Endothelial cell of umbilical vein (primary cell): ENCODE results near the gene CASP10. TPM values are rescaled to one million over a fixed set of nuclear protein-coding genes. Genes with fewer than 3 reads are reported as not detected.

Experiments used
- BruUV-seq: library from RNA; stranded (reverse); fragments of 400-500 nt; replicated peaks from 2 replicates; lab custom pipeline; 2021; lab: Mats Ljungman, UMichigan
- CTCF ChIA-PET: fragments of 300-600, 350-600 bp; sonication (Branson Sonifier 250); formaldehyde crosslinking; loops from one replicate; lab custom pipeline; 2021; ENCODE audit warnings: antibody characterized with exemption, inconsistent platforms; lab: Charles Lee
- POLR2A ChIA-PET: fragments of 300-600, 350-600 bp; sonication (Branson Sonifier 250); formaldehyde crosslinking; loops from one replicate; lab custom pipeline; 2021; ENCODE audit warnings: antibody characterized with exemption, inconsistent platforms; lab: Charles Lee
- DNase-seq: peaks from one replicate; pipeline ENCODE4 v3.0.0-alpha.2; 2011; ENCODE audit warnings: low read depth, low spot score
- FAIRE-seq: peaks from 2 replicates; lab custom pipeline; 2011; peaks lifted over from hg19 to GRCh38; lab: Jason Lieb, UNC
- H2AFZ ChIP-seq: 2 replicates; pipeline ENCODE4 v1.6.0; 2012; ENCODE audit warnings: low read depth, low read length, control low read depth, inconsistent platforms
- H3K27ac ChIP-seq: 2 replicates; pipeline ENCODE4 v1.5.1; 2011; ENCODE audit warnings: low read depth, mild to moderate bottlenecking, control low read depth, low read length, moderate library complexity; ENCODE audit not compliant: insufficient read depth
- H3K27me3 ChIP-seq, 2 experiments: 2 replicates each; pipeline versions ENCODE4 v1.6.0 to v1.6.1; 2011; ENCODE audit warnings: low read length in 2 of 2, mixed read lengths in 1 of 2; ENCODE audit not compliant: control insufficient read depth in 2 of 2, insufficient read depth in 2 of 2
- H3K36me3 ChIP-seq, 2 experiments: 2 replicates in 1 of 2; 3 replicates in 1 of 2; pipeline ENCODE4 v1.5.1; 2011; ENCODE audit warnings: low read length in 2 of 2, mild to moderate bottlenecking in 1 of 2, moderate library complexity in 1 of 2; ENCODE audit not compliant: control insufficient read depth in 2 of 2, insufficient read depth in 2 of 2; ENCODE audit errors: extremely low read depth in 1 of 2
- H3K4me1 ChIP-seq: 3 replicates; pipeline ENCODE4 v1.5.1; 2011; ENCODE audit warnings: mild to moderate bottlenecking, low read length; ENCODE audit not compliant: control insufficient read depth, insufficient read depth; ENCODE audit errors: extremely low read depth
- H3K4me2 ChIP-seq: 2 replicates; pipeline ENCODE4 v1.6.1; 2011; ENCODE audit warnings: low read length, control low read depth, mixed read lengths; ENCODE audit not compliant: insufficient read depth
- H3K4me3 ChIP-seq, 3 experiments: fragments of 200-600 bp in 1 of 3; sonication (generic), shearing (Covaris generic) in 1 of 3; replicated peaks in 1 of 3; 2 replicates each; pipeline ENCODE4 v1.5.1; 2011 to 2016; ENCODE audit warnings: control low read depth in 3 of 3, low read length in 3 of 3, mild to moderate bottlenecking in 2 of 3, inconsistent platforms in 1 of 3, low read depth in 1 of 3, moderate library complexity in 1 of 3; ENCODE audit not compliant: insufficient read depth in 1 of 3
- H3K79me2 ChIP-seq: 2 replicates; pipeline ENCODE4 v1.6.0; 2012; ENCODE audit warnings: low read length, inconsistent platforms; ENCODE audit not compliant: control insufficient read depth, insufficient read depth
- H3K9ac ChIP-seq: replicated peaks from 2 replicates; pipeline ENCODE3; 2011; ENCODE audit warnings: low read length, control low read depth; ENCODE audit not compliant: insufficient read depth; ENCODE audit errors: extremely low read depth
- H3K9me1 ChIP-seq: replicated peaks from 3 replicates; pipeline ENCODE4 v1.6.0; 2011; ENCODE audit warnings: mild to moderate bottlenecking, low read length; ENCODE audit not compliant: control insufficient read depth, insufficient read depth; ENCODE audit errors: extremely low read depth
- H3K9me3 ChIP-seq: replicated peaks from 2 replicates; pipeline ENCODE4 v1.5.1; 2012; ENCODE audit warnings: low read length, inconsistent platforms; ENCODE audit not compliant: control insufficient read depth, insufficient read depth
- H4K20me1 ChIP-seq: replicated peaks from 2 replicates; pipeline ENCODE3; 2011; ENCODE audit warnings: mild to moderate bottlenecking, low read length; ENCODE audit not compliant: control insufficient read depth, insufficient read depth; ENCODE audit errors: extremely low read depth
- EZH2 ChIP-seq: IDR thresholded peaks from 2 replicates; pipeline ENCODE4 v1.6.1; 2012; ENCODE audit warnings: borderline replicate concordance, low read depth, mild to moderate bottlenecking, moderate library complexity, low read length, inconsistent platforms; ENCODE audit not compliant: severe bottlenecking
- FOS ChIP-seq: IDR thresholded peaks from 2 replicates; pipeline ENCODE4 v1.6.1; 2011; ENCODE audit warnings: mild to moderate bottlenecking, low read length, moderate library complexity, borderline replicate concordance; ENCODE audit not compliant: insufficient read depth
- GATA2 ChIP-seq: IDR thresholded peaks from 2 replicates; pipeline ENCODE4 v1.7.0; 2011; ENCODE audit warnings: low read depth, mild to moderate bottlenecking, moderate library complexity, mixed read lengths, low read length; ENCODE audit not compliant: insufficient read length, insufficient read depth
- JUN ChIP-seq: IDR thresholded peaks from 2 replicates; pipeline ENCODE4 v1.6.1; 2011; ENCODE audit warnings: borderline replicate concordance, low read depth; ENCODE audit not compliant: insufficient read length, insufficient read depth
- MYC ChIP-seq: IDR thresholded peaks from one replicate; pipeline ENCODE4 v1.6.1; 2011; ENCODE audit warnings: mild to moderate bottlenecking, low read depth, low read length
- POLR2A ChIP-seq: IDR thresholded peaks from 2 replicates; pipeline ENCODE4 v1.6.1; 2012; ENCODE audit warnings: low read depth, mild to moderate bottlenecking, control low read depth, low read length
- POLR2AphosphoS5 ChIP-seq: IDR thresholded peaks from 2 replicates; pipeline ENCODE4 v1.6.1; 2012; ENCODE audit warnings: low read depth, mild to moderate bottlenecking, control low read depth, low read length, moderate library complexity; ENCODE audit not compliant: insufficient read depth
- dilution Hi-C: fragments of 300-500 bp; cut with MboI; formaldehyde crosslinking; loops from one replicate; pipeline ENCODE4 v1.15.0; 2019; ENCODE audit warnings: low sequenced_read_pairs; ENCODE audit not compliant: extremely low pct_ligation_motif_present
- intact Hi-C: fragments of 100-400 bp; cut with micrococcal nuclease; formaldehyde crosslinking; loops from one replicate; pipeline ENCODE4 v1.10.0; 2022
- polyA plus RNA-seq, 4 experiments: library from polyadenylated mRNA; depleted of rRNA in 3 of 4; stranded (reverse) in 3 of 4; unstranded in 1 of 4; fragments of >200 nt; gene quantifications; 2 replicates each; pipeline versions ENCODE4 v1.2.1 to v1.2.3, GENCODE V29; 2011 to 2012; ENCODE audit warnings: missing spikeins in 1 of 4
- total RNA-seq: library from RNA; stranded (reverse); gene quantifications from 2 replicates; pipeline ENCODE4 v1.2.3, GENCODE V29; 2021
- TF ChIP-seq, protein P1 (sequence below): IDR thresholded peaks from 2 replicates; pipeline ENCODE4 v1.6.1; 2011; ENCODE audit not compliant: insufficient read depth, insufficient read length
- TF ChIP-seq, protein P2 (sequence below), 2 donors: IDR thresholded peaks; 1 replicate in 1 of 2; 2 replicates in 1 of 2; pipeline ENCODE4 v1.5.1; 2011; ENCODE audit warnings: low read length in 2 of 2, mild to moderate bottlenecking in 2 of 2, moderate library complexity in 2 of 2, control low read depth in 1 of 2, inconsistent platforms in 1 of 2, low read depth in 1 of 2; ENCODE audit not compliant: insufficient read depth in 1 of 2; ENCODE audit errors: extremely low read depth in 1 of 2

Gene CASP10
- total and polyA plus RNA-seq, 2 donors (not counting 3 experiments of a cell fraction or from before 2014, with no cell fraction given): 16.4 to 37.6 TPM

DNA sequence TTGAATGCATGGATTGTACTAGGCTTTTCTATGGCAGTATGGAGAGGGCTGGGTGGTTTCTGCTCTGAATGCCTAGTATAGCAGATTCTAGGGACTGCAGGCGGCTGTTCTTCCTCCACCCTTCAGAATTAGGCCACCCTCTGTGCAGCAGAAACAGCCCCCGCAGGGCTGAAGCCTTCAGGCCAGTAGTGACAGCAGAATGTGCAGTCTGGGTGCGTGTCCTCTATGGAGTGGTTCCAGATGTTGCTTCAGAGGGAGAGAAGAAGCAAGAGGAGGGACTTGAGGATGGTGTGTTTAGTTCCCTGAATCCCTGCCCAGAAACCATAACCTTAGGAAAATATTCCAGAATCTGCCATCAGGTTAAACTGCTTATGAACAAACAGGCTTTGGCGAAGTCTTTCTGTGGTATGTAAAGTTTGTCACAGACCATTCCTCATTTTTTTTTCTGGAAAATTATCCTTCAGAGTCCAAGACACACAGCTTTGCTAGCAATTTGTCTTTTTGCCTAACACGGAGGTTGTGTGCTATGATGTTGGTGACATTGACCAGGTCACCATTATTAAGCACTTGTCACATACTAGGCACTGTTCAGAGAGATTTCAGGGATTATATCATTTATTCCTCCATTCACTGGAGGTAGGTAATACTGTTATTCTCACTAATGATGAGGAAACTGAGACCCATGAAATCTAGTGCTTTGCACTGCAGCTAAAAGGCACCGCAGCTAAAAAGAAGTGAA, 21.1 kb downstream of the CASP10 start:
- Histone ChIP-seq H3K9me3 (no peaks in the 10 kb centered on the region), H3K36me3 (peaks cover 5 to 13% of the 10 kb centered on the region in 2 experiments), H3K4me3 (no peak overlapping the region), H3K4me2 (no peak overlapping the region), H3K27ac (no peak overlapping the region), H2AFZ (no peak overlapping the region), H3K27me3 (no peaks in the 10 kb centered on the region), H3K4me1 (no peaks in the 10 kb centered on the region), H3K9ac (no peak overlapping the region), H4K20me1 (no peaks in the 10 kb centered on the region), H3K79me2 (no peaks in the 10 kb centered on the region), H3K9me1 (no peaks in the 10 kb centered on the region)
- DNase-seq (no peak), FAIRE-seq (no peak)
- TF ChIP-seq MYC: no peak
- TF ChIP-seq JUN: no peak
- no peak for TF ChIP-seq POLR2AphosphoS5
- TF ChIP-seq EZH2: no peak
- TF ChIP-seq, protein P1, sequence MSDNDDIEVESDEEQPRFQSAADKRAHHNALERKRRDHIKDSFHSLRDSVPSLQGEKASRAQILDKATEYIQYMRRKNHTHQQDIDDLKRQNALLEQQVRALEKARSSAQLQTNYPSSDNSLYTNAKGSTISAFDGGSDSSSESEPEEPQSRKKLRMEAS: no peak
- TF ChIP-seq FOS: no peak
- no peak for TF ChIP-seq GATA2
- TF ChIP-seq, protein P2, sequence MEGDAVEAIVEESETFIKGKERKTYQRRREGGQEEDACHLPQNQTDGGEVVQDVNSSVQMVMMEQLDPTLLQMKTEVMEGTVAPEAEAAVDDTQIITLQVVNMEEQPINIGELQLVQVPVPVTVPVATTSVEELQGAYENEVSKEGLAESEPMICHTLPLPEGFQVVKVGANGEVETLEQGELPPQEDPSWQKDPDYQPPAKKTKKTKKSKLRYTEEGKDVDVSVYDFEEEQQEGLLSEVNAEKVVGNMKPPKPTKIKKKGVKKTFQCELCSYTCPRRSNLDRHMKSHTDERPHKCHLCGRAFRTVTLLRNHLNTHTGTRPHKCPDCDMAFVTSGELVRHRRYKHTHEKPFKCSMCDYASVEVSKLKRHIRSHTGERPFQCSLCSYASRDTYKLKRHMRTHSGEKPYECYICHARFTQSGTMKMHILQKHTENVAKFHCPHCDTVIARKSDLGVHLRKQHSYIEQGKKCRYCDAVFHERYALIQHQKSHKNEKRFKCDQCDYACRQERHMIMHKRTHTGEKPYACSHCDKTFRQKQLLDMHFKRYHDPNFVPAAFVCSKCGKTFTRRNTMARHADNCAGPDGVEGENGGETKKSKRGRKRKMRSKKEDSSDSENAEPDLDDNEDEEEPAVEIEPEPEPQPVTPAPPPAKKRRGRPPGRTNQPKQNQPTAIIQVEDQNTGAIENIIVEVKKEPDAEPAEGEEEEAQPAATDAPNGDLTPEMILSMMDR (IDR thresholded peaks at IDR 0.05; ENCODE audit: extremely low read depth in 1 of 2, insufficient read depth in 1 of 2, low read depth in 1 of 2, low read length in 2 of 2): no peak
- no peak for TF ChIP-seq POLR2A
- BruUV-seq: no TSS peak
- intact Hi-C loops: no loop called here
- dilution Hi-C loops: no loop called here
- POLR2A ChIA-PET: no interaction called here
- CTCF ChIA-PET: interaction anchor here (1.0 to 2.5 kb wide), 2 partner anchors 21 to 28 kb away, joined by 7 to 8 read pairs; partner anchors contain the start of gene CASP10
